Measurements from ENCODE around the gene MAP6. TPM values are rescaled to one million over a fixed set of nuclear protein-coding genes. Genes with fewer than 3 reads are reported as not detected.
A peak's percentile ranks its signal among the peaks of the same experiment; 100 is the strongest.

Gene MAP6
- total and polyA plus RNA-seq, 9 of the 15 experiments (the other 6 are each of a cell fraction or from before 2014, with no cell fraction given) = not detected

GRCh38 chr11:75589933-75590332, 78.9 kb downstream of the MAP6 start (continued):
- TF ChIP-seq BRF1 (IDR thresholded peaks at IDR 0.05; ENCODE audit: borderline replicate concordance, extremely low read depth, insufficient read length) (no peak), ZNF592 (IDR thresholded peaks at IDR 0.05) (peak; percentile 89), RBFOX2 (IDR thresholded peaks at IDR 0.05; ENCODE audit: low read depth, low read length) (peak; percentile 21; the same call in 1 of the 2 replicates), PTBP1 (IDR thresholded peaks at IDR 0.05; ENCODE audit: low read depth, low read length) (no peak), SIN3A (IDR thresholded peaks at IDR 0.05; ENCODE audit: borderline replicate concordance in 2 of 2, control insufficient read depth in 1 of 2, low read depth in 2 of 2, low read length in 2 of 2) (no peak; a peak in 1 of 4 replicates), ARID3B (CRISPR knock-in tag; IDR thresholded peaks at IDR 0.05; ENCODE audit: borderline replicate concordance) (no peak), JUND (IDR thresholded peaks at IDR 0.05; ENCODE audit: borderline replicate concordance, low read depth, low read length) (peak; percentile 78), JUND (tag; IDR thresholded peaks at IDR 0.05; ENCODE audit: borderline replicate concordance, low read depth, low read length) (peak; percentile 29; the same call in 1 of the 3 replicates), HDAC1 (IDR thresholded peaks at IDR 0.05) (peak in 1 of 2 experiments; percentile 86; a peak in 2 of 4 replicates), PHF8 (IDR thresholded peaks at IDR 0.05; ENCODE audit: borderline replicate concordance, low read length) (no peak), ZNF398 (CRISPR knock-in tag; IDR thresholded peaks at IDR 0.05) (no peak), KLF13 (tag; IDR thresholded peaks at IDR 0.05; ENCODE audit: borderline replicate concordance, low read depth) (no peak), SP1 (CRISPR knock-in tag; IDR thresholded peaks at IDR 0.05) (peak; percentile 34; the same call in 1 of the 2 replicates), ZNF77 (CRISPR knock-in tag; IDR thresholded peaks at IDR 0.05) (no peak), GATAD2A (IDR thresholded peaks at IDR 0.05) (no peak), TCFL5 (CRISPR knock-in tag; conservative IDR thresholded peaks at IDR 0.05) (no peak), NFATC3 (IDR thresholded peaks at IDR 0.05) (no peak; the same call in 1 of the 2 replicates), ZFP36 (IDR thresholded peaks at IDR 0.05; ENCODE audit: low read depth, low read length, partially characterized antibody) (peak; percentile 19), HOXB6 (CRISPR knock-in tag; IDR thresholded peaks at IDR 0.05; ENCODE audit: borderline replicate concordance) (no peak), HEY1 (CRISPR knock-in tag; IDR thresholded peaks at IDR 0.05; ENCODE audit: borderline replicate concordance) (no peak), CGGBP1 (CRISPR knock-in tag; IDR thresholded peaks at IDR 0.05) (no peak)

Data from K562 (cell line).